Stimulated activated CD4-positive, alpha-beta T cell treated with anti-CD3 and anti-CD28 coated beads, Interleukin-1b, Interleukin-23, amount 100 ng/mL, for 48 hours (primary cell): ENCODE measurements around the gene SELENON.

Experiments used
- DNase-seq: peaks from one replicate; pipeline ENCODE4 v3.0.0-alpha.2; 2020

Gene SELENON

DNA sequence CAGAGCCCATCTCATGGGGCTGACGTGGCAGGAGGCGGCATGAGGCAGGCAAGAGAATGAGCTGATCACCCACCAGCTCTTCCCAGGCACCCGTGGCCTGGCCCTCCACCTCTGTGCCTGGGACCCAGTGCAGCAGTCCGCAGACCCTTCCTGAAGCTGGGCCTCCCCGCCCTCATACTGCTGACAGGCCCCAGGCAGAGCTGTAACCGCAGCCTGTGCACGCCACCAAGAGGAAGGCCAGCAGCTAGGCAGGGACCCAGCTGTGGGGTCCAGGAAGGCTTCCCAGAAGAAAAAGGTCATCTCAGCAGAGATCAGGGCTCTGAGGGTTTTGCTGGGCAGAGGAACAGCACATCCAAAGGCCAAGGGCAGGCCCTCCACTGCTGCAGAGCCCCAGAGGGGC, 9.9 kb downstream of the SELENON start:
- no peak for DNase-seq

DNA sequence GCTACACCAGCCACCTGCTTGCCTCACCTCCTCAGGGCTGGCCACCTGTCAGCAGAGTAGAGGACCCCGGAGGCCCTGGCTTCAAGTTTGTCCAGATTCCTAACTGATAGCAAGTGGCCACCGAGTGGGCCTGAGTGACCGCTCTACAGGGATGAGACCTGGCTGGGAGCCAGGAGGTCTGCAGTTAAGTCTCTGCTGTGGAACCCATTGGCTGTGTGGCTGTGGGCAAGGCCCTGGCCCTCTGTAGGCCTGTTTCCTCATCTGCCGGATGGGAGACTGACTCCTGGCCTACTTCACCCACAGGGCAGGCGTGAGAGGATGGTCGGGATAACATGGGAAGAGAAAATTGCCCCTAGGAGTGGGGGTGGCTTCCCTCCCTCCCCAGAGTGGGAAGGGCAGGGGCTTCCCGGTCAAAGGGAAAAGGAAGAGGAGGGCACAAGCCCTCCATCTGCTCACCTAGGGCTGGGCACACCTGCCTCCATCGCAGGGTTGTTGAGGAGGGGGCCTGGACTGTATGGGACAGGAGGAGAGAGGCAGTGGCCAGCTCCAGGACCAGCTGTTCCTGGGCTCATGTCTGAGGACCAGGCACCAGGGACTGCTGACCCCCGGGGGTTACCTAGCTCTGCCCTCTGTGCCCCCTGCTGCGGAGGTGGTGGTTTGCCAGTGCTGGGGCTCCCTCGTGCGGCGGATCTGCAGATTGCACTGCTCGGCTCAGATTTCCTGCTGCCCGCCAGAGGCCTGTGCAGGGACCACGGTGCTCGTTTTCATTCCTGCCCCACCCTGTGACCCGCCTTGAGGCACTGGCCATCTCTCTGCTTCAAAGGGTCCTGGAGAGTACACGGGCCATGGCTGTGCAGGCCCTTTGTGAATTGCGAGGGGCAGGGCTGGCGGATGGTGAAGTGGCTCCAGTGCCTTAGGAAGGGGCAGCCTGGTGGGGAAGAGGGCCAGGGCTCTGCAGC, 10.6 kb downstream of the SELENON start:
- peak; percentile 75 for DNase-seq

DNA sequence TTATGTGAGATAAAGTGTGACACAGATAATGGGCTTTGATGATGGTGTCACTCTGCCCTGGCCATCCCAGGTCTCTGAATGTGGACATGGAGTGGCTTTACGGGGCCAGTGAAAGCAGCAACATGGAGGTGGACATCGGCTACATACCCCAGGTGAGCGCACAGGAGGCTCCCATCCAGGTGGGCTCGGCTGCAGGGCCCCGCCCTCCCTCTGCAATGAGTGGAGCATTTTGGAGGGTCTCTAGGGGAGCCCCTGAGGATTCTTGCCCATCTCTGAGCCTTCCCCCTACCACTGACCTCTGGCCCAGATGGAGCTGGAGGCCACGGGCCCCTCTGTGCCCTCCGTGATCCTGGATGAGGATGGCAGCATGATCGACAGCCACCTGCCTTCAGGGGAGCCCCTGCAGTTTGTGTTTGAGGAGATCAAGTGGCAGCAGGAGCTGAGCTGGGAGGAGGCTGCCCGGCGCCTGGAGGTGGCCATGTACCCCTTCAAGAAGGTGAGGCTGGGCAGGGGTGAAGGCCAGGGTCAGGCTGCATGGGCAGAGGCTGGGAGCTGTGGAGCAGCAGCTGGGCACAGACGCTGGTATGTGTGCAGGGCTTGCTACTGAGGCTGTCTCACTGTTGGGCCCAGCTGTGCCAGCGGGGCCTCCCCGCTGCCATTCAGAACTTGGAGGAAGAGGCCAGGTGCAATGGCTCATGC, 11.5 kb downstream of the SELENON start:
- DNase-seq, result no peak

DNA sequence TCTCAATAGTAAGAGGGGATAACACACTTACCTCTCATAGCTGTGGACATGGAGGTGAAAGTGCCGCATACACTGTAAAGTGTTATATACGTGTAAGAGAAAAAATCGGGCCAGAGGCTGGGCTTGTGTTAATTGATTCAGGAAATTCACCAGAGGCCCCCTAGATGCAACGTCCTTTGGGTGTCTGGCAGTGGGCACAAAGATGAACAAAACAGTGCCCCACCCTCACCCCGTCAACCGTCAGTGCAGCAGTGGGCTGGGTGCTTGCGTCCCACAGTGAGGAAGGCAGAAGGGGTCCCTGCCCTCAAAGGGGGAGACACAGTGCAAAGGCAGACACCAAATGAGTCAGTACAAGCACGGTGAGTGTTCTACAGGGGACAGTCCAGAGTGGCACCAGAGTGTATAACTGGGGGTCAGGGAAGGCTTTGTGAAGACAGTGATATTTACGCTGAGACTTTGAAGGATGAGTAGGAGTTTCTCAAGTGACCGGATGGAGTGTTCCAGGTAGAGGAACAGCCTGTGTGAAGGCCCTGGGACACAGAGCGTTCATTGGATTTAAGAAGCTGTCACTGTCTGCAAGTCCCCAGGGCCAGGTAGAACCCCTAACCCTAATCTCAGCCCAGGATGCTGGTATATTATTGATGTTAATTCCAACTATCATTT, 13.2 kb downstream of the SELENON start:
- no peak for DNase-seq

DNA sequence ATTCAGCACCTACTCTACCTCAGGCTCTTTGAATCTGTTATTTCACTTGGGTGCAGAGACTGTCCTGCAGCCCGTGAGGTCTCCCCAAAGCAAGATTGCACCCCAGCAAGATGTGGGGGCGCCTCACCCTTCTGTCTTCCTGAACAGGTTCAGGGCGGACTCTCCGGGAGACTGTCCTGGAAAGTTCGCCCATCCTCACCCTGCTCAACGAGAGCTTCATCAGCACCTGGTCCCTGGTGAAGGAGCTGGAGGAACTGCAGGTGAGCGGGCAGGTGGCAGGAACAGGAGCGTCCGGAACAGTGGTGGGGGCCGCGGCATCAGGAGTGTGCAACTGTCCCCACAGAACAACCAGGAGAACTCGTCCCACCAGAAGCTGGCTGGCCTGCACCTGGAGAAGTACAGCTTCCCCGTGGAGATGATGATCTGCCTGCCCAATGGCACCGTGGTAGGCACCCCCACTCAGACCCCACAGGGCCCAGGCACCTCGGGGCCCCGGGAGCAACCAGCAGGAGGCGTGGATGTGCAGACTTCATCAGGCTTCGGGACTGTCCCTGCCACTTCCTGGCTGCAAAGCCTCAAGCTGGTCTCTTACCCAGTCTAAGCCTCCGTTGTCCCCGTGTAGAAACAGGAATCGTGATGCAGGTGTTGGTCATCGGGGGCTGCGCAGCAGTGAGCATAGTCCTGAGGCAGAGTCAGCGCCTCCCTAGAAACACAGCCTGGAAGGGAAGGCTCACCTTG, 13.9 kb downstream of the SELENON start:
- no peak for DNase-seq

DNA sequence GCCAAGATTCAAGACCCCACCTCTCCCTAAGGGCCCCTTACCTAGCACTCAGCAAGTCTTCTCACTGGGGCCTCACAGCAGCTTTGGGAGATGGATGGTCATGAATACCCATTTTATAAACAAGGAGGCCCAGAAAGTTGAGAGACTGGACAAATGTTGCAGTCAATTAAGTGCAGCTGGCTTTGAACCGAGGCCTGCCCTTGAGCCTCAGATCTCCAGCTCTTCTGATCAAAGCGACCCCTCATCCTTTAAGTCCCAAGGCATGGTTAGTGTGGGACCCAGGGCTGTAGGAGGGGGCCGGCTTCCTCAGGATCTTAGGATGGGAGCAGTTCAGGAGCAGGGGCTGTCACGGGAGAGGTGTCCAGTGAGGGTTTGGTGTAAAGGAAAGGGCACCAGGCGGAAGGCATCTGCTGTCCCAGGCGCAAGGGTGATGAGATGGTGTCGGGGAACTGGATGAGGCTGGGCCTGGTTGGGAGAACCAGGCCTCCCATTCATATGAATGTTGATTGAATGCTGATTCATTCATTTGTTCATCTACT, 14.6 kb downstream of the SELENON start:
- no peak for DNase-seq

DNA sequence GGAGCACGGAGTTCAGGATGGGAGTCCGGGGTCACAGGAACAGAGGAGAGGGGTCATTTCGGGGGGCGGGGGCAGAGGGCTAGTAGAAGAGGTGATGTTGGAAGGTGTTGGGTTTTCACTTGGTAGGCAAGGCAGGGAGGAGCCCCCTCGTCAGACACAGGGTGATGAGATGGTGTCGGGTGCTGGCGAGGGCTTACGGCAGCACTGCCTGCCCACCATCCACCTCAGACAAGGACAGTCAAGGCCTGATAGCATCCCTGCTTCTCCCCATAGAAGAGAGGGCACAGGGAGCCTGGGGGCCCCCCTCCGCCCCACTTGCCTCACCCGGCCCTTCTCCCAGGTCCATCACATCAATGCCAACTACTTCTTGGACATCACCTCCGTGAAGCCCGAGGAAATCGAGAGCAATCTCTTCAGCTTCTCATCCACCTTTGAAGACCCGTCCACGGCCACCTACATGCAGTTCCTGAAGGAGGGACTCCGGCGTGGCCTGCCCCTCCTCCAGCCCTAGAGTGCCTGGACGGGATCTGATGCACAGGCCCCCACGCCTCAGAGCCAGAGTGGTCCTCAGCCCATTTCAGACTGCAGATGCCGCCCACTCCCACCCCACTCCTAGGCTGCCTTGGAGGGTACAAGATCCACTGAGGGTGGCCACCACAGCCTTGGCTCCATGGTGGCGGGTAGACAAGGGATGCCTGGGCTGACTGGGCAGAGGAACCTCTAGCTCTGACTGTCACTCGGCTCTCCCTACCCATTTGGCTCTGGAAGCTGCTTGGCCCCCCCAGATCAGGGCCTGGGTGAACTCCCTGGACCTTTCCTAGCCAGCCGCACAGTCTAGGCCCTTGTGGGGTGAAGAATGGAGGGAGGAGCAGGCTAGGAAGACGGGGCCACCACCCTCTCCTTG, 15.5 kb downstream of the SELENON start:
- DNase-seq, result no peak

DNA sequence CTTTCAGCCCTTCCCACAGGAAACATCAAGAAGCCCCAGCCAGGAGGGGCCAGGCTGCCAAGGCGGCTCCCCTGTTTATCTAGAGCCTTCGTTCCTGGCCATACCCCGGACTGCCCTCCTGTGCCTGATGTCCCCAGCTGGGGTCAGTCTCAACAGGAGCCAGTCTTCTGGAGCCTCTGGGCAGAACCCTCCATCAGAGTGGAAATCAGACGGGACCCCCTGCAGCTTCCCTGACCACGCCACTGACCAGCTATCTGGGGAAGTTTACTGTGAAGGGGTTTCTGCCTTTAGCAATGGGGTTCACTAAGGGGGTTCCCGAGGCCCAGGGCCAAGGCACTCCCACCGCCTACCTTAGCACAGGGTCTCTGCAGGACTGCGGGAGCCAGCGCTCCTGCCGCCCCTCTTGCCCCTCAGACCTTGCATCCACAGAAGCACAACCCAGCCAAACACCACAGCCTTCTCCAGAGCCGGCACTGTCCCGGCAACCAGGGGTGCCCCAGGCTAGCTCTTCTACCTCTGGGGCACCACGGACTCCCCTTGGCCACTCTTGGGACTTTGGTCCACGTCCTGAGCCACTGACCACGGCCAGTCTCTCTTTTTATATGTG, 16.2 kb downstream of the SELENON start:
- DNase-seq, result no peak

DNA sequence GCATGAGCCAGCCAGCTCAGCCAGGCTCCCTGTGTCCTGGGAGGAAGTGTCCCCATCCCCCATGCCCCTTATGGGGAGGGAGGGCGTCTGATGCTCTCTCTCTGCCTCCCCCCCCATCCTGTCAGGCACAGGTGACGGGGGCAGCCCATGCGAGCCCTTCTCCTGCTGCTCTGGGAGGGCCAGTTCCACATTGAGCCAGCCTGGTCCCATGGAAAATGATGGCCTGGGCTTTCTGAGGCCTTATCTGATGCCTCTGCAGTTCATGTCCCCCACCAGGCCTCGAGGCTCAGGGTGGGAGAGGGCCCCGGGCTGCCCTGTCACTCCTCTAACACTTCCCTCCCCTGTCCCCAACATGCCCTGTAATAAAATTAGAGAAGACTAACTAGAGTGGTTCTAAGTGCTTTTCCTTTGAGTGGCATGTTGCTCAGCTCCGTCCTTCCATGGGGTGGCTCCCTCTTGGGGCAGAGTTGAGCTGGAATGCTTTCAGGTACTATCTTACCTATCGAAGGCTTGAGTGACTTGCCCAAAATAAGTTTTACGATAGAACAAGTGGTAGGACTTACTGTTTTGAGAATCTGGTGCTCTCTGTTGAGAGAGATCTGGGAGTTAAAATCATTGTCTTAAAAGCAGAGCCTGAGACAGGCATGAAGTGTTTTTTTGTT, 18.0 kb downstream of the SELENON start:
- DNase-seq, result no peak

DNA sequence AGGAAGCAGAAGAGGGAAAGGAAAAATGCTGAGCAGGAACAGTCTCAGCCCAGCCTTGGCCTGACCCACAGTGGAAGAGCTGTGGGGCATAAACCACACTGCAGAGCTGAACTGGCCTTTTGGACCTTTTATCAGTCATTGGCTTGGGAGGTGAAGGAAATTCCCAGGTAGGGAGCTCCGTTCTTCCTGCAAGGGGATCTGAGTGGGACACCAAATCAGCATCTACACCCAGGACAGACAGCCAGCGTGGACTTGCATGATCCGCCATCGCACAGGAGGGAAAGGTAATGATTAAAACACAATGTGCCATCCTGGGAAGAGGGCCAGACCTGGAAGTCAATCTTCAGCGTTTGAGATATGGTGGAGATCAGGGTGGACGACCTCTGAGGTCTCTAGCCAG, 18.6 kb downstream of the SELENON start:
- DNase-seq, result no peak

DNA sequence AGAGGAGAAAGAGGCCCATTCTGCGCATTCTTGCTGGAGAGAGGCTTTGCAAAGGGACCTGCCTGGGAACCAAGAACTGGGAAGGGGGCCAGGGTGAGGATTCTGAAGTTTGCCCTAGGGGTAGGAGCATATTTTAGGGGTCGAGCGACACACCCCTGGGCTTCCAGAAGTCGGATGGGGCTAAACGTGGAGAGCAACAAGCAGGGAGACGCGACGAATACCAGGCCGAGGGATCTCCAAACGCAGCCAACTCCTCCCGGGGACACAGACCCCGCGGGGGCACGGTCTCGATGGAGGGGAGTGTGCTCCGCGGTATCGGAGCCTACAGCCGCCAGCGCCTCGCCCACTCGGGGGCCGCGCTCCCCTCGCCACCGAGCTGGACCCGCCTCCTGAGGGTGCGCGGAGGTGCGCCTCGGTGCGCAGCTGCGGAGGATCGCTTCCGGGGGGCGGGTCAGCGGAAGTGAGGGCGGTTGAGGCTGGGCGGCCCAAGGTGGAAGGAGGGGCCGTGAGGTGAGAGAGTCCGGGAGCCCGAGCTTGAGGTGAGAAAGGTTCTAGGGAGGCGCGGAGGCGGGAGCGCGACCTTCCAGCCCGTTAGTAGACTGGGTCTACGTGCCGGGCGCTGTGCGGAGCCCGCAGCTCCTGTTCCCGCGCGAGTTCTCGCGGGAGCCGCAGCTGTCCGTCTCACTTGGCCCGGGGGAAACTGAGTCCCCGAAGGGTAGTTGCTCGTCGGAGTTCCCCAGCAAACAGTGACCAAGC, 19.7 kb downstream of the SELENON start, which contains the start of gene MTFR1L:
Gene MTFR1L (plus strand): TSS at position 464 of the 756 bp plus-strand sequence. CDS start 3,151 bp downstream, outside the sequence.
- DNase-seq, result peak; percentile 94

DNA sequence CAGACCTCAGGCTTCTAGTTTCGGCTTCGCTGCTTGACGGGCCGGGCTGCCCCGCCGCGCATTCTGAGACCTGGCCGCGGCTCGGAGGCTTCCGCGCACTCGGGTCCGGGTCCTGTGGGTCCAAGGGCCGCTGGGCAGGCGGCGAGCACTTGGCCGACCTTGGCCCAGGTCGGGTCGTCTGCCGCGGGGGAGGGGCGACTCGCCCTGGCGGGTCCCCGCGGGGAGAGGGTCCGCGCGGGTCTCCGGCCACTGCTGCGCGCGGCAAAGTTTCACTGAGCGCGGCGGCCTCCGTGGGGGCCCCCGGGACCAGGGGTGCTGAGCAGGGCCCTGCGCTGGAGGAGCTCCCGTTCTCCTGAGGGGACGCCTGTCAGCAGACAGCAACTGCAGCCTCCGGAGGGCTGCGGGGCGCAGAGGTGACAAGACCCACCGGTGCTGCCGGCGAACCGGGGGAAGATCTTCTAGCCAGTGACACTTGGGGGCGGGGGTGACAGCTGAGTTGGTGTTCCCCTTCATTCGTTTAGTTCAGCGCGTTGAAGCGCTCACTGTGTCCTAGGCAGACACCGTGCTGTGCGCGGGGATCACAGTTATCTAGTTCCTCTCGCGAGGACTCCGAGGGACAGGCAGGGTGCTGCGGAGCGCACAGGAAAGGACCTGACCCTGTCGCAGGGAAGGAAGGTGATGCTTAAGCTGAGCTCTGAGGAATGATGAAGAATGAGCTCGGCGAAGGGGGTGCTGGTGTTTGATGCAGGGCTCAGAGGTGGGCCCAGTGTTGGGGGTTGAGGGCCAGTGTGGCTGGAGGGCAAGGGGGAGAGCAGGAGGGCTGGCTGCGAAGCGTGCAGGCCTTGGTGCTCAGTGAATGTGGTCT, 20.5 kb downstream of the SELENON start:
- DNase-seq, result peak; percentile 78

DNA sequence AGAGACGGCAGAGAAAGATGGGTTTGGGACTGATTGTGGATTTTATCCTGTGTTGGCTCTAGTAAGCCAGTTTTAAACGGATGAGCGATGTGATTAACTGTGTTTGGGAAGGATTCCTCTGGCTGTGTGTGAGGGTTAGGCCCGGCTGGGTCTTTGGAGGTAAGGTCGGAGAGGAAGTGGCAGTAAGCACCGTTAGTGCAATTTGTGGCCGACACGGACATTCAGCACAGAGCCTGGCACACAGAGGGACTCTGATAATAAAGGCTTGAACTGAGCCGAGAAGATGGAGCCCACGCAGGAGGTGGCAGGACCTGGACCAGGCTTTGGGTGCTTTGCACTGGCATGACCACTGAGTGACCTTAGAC, 21.1 kb downstream of the SELENON start:
- DNase-seq, result no peak

DNA sequence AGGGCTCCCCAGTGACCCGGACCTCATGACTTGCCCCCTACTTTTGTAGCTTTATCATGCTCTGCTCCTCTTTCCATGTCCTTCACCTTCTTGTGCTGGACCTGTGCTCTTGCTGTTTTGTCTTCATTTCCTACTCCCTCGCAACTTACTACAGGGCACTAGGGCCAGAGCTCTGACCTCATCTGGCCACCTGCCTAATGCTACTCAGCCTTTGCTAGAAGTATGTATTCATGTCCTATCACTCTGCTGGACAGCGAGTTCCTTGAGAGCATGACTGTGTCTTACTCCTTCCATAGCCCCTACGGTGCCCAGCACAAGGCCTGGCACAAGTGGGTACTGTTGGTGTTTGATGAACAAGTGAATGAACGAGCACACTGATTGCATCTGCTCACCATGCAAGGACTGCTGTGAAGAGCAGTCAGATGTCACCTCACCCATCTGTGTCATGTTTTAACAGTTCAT, 21.7 kb downstream of the SELENON start:
- no peak for DNase-seq

DNA sequence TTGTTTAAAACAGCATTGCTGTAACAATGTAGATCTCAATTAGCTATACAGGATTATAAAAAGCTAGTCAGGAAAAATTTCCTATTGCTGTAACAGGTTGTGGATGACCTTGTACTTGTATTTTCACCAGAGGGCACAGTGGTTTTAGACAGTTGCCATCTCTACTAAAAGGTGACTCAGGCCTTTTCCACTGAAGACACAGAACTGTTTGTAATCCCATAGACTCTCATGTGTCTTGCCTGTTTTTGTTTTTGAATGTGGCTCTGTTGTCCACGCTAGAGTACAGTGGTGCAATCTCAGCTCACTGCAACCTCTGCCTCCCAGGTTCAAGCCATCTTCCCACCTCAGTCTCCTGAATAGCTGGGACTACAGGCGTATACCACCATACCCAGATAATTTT, 25.6 kb downstream of the SELENON start:
- no peak for DNase-seq

DNA sequence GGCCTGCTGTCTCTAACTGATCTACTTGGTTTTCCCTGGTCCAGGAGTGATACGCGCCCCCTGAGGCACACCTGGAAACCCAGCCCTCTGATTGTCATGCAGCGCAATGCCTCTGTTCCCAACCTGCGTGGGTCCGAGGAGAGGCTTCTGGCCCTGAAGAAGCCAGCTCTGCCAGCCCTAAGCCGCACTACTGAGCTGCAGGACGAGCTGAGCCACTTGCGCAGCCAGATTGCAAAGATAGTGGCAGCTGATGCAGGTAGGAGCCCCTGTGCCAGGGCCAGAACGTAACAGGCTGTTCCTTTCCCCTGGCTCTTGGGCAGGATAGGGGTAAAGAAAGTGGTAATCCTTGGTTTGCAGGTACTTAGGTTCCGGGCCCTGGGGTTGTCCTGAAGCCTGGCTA, 26.6 kb downstream of the SELENON start:
- DNase-seq, result no peak

DNA sequence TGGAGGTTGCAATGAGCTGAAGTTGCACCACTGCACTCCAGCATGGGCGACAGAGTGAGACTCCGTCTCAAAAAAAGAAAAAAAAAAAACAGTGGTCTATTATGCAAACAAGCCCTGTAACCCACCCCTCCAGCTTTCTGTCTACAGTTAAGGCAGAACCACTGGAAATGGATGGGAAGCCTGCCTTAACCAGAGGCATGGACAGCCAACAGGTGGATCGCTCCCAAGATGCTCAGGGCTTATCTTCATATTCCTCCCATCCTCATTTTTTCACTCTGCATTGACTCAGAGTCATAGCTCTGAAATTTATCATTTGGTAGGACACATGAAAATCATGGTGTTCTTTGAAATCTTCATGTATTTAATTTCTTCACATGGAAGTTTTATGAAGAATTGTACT, 28.5 kb downstream of the SELENON start:
- no peak for DNase-seq

DNA sequence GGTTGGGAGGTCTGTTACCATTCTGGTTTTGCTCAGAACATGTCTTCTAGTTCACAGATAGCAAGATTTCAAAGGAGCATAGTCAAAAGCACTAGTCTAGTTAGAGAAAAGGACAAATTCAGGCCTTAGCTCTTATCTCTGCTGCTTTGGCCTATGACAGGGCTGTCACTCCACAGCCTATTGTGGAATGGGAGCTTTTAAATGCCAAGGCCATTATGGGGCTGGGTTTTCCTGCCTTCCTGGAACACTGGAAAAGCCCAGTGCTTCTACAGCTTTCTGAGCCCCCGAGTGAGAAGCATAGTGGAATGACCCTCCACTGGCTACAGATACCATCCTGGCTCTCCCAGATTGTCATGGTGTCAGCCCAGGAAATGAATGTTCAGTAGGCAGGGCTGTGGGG, 29.1 kb downstream of the SELENON start:
- no peak for DNase-seq
